Astrocyte (in vitro differentiated cells and primary cell): ENCODE measurements around the gene ANKRD63. TPM values are rescaled to one million over a fixed set of nuclear protein-coding genes. Genes with fewer than 3 reads are reported as not detected.

Source experiments
- DNase-seq: peaks from one replicate; pipeline ENCODE4 v3.0.0-alpha.2; 2010; ENCODE audit warnings: low read depth
- FAIRE-seq: peaks from 2 replicates; lab custom pipeline; 2011; peaks lifted over from hg19 to GRCh38; lab: Jason Lieb, UNC
- H2AFZ ChIP-seq: 2 replicates; pipeline ENCODE4 v1.6.0; 2012; ENCODE audit warnings: low read depth, low read length, inconsistent platforms
- H3K27ac ChIP-seq: 2 replicates; pipeline ENCODE4 v1.5.1; 2011; ENCODE audit warnings: low read depth, low read length, inconsistent platforms
- H3K27me3 ChIP-seq: 2 replicates; pipeline ENCODE4 v1.6.0; 2011; ENCODE audit warnings: low read length, inconsistent platforms; ENCODE audit not compliant: insufficient read depth
- H3K36me3 ChIP-seq: 2 replicates; pipeline ENCODE4 v1.5.1; 2011; ENCODE audit warnings: low read length, inconsistent platforms; ENCODE audit not compliant: insufficient read depth
- H3K4me1 ChIP-seq: 2 replicates; pipeline ENCODE4 v1.5.1; 2011; ENCODE audit warnings: low read length, inconsistent platforms; ENCODE audit not compliant: insufficient read depth
- H3K4me2 ChIP-seq: 2 replicates; pipeline ENCODE4 v1.6.0; 2012; ENCODE audit warnings: low read length, inconsistent platforms
- H3K4me3 ChIP-seq: 2 replicates; pipeline ENCODE4 v1.5.1; 2011; ENCODE audit warnings: low read depth, mild to moderate bottlenecking, low read length, inconsistent platforms; ENCODE audit not compliant: insufficient read depth
- H3K79me2 ChIP-seq: 2 replicates; pipeline ENCODE4 v1.6.0; 2012; ENCODE audit warnings: mild to moderate bottlenecking, low read length, inconsistent platforms; ENCODE audit not compliant: insufficient read depth
- H3K9ac ChIP-seq: 2 replicates; pipeline ENCODE4 v1.6.0; 2012; ENCODE audit warnings: mild to moderate bottlenecking, low read length, inconsistent platforms
- H3K9me3 ChIP-seq: 2 replicates; pipeline ENCODE4 v1.5.1; 2012; ENCODE audit warnings: low read depth, mild to moderate bottlenecking, low read length, inconsistent platforms; ENCODE audit not compliant: insufficient read depth
- H4K20me1 ChIP-seq: 2 replicates; pipeline ENCODE4 v1.6.0; 2012; ENCODE audit warnings: low read length, inconsistent platforms; ENCODE audit not compliant: insufficient read depth
- H3K27ac Mint-ChIP-seq: one replicate; pipeline ENCODE4 v1.8.0; 2021; ENCODE audit warnings: mild to moderate bottlenecking, mixed read lengths; ENCODE audit not compliant: unreplicated experiment
- H3K27me3 Mint-ChIP-seq: one replicate; pipeline ENCODE4 v1.8.0; 2021; ENCODE audit warnings: low read depth, mixed read lengths; ENCODE audit not compliant: unreplicated experiment
- H3K36me3 Mint-ChIP-seq: one replicate; pipeline ENCODE4 v1.8.0; 2021; ENCODE audit warnings: low read depth, mixed read lengths; ENCODE audit not compliant: unreplicated experiment
- H3K4me1 Mint-ChIP-seq: one replicate; pipeline ENCODE4 v1.8.0; 2021; ENCODE audit warnings: low read depth, mixed read lengths; ENCODE audit not compliant: unreplicated experiment
- H3K4me3 Mint-ChIP-seq: one replicate; pipeline ENCODE4 v1.8.0; 2021; ENCODE audit warnings: mild to moderate bottlenecking, moderate library complexity, mixed read lengths; ENCODE audit not compliant: unreplicated experiment
- H3K9me3 Mint-ChIP-seq: one replicate; pipeline ENCODE4 v1.8.0; 2021; ENCODE audit warnings: mild to moderate bottlenecking, mixed read lengths; ENCODE audit not compliant: unreplicated experiment
- EZH2 ChIP-seq: IDR thresholded peaks from 2 replicates; pipeline ENCODE4 v1.6.1; 2012; ENCODE audit warnings: mild to moderate bottlenecking, low read length, inconsistent platforms; ENCODE audit not compliant: insufficient read depth
- total RNA-seq: library from RNA; stranded (reverse); gene quantifications from 2 replicates; pipeline ENCODE4 v1.2.1, GENCODE V29; 2021
- TF ChIP-seq, protein P1 (sequence below): IDR thresholded peaks from 2 replicates; pipeline ENCODE4 v1.5.1; 2011; ENCODE audit warnings: low read depth, mild to moderate bottlenecking, inconsistent platforms, low read length, moderate library complexity; ENCODE audit not compliant: insufficient read depth

ANKRD63 gene
- total RNA-seq, 1 donor from 2014 or later: not detected

DNA sequence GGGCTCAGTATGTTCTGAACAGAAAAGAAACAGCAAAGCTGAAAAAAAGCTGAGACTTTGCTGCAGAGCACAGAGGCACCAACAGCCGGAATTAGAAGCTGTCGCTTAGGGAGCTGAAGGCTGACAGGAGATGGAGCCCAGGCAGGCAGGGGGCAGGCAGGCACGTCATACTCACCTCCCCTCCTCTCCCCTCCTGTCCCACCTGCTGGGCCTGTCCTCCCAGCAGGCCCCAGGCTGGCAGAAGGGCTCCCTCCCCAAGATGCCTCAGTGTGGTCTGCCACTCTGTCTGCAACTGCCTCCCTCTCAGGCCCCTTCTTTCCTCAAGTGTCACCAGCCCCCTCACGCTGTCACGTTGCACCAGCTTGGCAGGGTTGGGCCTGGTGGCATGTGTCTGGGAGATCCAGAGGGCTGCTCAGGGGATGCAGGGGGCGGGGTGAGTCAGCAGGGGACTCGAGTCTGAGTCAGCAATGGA is 3.2 kb upstream of the ANKRD63 start:
- no peak overlapping the region for H3K4me3 ChIP-seq
- no peak overlapping the region for H3K9ac ChIP-seq
- no peaks in the 10 kb centered on the region for H3K9me3 ChIP-seq
- peaks cover 26% of the 10 kb centered on the region for H3K4me1 ChIP-seq
- peaks cover 18% of the 10 kb centered on the region for H3K4me1 Mint-ChIP-seq
- H2AFZ ChIP-seq: no peak overlapping the region
- no peaks in the 10 kb centered on the region for H3K9me3 Mint-ChIP-seq
- peaks cover 30% of the 10 kb centered on the region for H3K27me3 Mint-ChIP-seq
- no peak overlapping the region for H3K27ac Mint-ChIP-seq
- TF ChIP-seq, protein P1, sequence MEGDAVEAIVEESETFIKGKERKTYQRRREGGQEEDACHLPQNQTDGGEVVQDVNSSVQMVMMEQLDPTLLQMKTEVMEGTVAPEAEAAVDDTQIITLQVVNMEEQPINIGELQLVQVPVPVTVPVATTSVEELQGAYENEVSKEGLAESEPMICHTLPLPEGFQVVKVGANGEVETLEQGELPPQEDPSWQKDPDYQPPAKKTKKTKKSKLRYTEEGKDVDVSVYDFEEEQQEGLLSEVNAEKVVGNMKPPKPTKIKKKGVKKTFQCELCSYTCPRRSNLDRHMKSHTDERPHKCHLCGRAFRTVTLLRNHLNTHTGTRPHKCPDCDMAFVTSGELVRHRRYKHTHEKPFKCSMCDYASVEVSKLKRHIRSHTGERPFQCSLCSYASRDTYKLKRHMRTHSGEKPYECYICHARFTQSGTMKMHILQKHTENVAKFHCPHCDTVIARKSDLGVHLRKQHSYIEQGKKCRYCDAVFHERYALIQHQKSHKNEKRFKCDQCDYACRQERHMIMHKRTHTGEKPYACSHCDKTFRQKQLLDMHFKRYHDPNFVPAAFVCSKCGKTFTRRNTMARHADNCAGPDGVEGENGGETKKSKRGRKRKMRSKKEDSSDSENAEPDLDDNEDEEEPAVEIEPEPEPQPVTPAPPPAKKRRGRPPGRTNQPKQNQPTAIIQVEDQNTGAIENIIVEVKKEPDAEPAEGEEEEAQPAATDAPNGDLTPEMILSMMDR: no peak
- TF ChIP-seq EZH2: no peak
- H4K20me1 ChIP-seq: no peaks in the 10 kb centered on the region
- H3K27ac ChIP-seq: no peak overlapping the region
- peaks cover 2% of the 10 kb centered on the region for H3K36me3 Mint-ChIP-seq
- H3K79me2 ChIP-seq: no peaks in the 10 kb centered on the region
- H3K36me3 ChIP-seq: no peaks in the 10 kb centered on the region
- DNase-seq (no peak), FAIRE-seq (no peak)
- H3K4me2 ChIP-seq: peak overlapping the region; percentile 46
- peaks cover 31% of the 10 kb centered on the region for H3K27me3 ChIP-seq
- H3K4me3 Mint-ChIP-seq: no peak overlapping the region

- peaks cover 35% of the 10 kb centered on the region for H3K27me3 Mint-ChIP-seq
- Histone ChIP-seq H4K20me1 (no peaks in the 10 kb centered on the region), H3K27ac (no peak overlapping the region), H3K79me2 (no peaks in the 10 kb centered on the region), H3K4me3 (no peak overlapping the region), H3K4me2 (peak overlapping the region; percentile 46), H3K9me3 (no peaks in the 10 kb centered on the region), H2AFZ (no peak overlapping the region), H3K36me3 (no peaks in the 10 kb centered on the region), H3K4me1 (peaks cover 24% of the 10 kb centered on the region), H3K9ac (no peak overlapping the region), H3K27me3 (peaks cover 36% of the 10 kb centered on the region)
- H3K27ac Mint-ChIP-seq: peak overlapping the region; percentile 53
- H3K9me3 Mint-ChIP-seq: no peaks in the 10 kb centered on the region
- DNase-seq (no peak), FAIRE-seq (no peak)
- TF ChIP-seq, protein P1: no peak
- TF ChIP-seq EZH2: no peak
- H3K36me3 Mint-ChIP-seq: peaks cover 2% of the 10 kb centered on the region
- peak overlapping the region; percentile 25 for H3K4me3 Mint-ChIP-seq
- H3K4me1 Mint-ChIP-seq: peaks cover 18% of the 10 kb centered on the region
Observed at GRCh38 chr15:40285554-40286011, 2.7 kb upstream of the ANKRD63 start.

- TF ChIP-seq, protein P1: no peak
- TF ChIP-seq EZH2: no peak
- H3K27me3 ChIP-seq: peaks cover 38% of the 10 kb centered on the region
Observed at GRCh38 chr15:40285151-40285550, 2.3 kb upstream of the ANKRD63 start.

More at GRCh38 chr15:40285151-40285550, 2.3 kb upstream of the ANKRD63 start:
- peaks cover 2% of the 10 kb centered on the region for H3K36me3 Mint-ChIP-seq
- H3K4me3 Mint-ChIP-seq: peak overlapping the region; percentile 25
- no peak overlapping the region for H2AFZ ChIP-seq
- H3K4me2 ChIP-seq: peak overlapping the region; percentile 46
- peak overlapping the region; percentile 53 for H3K27ac Mint-ChIP-seq
- DNase-seq (no peak), FAIRE-seq (peak; percentile 13)
- no peak overlapping the region for H3K27ac ChIP-seq
- H3K9ac ChIP-seq: no peak overlapping the region
- no peaks in the 10 kb centered on the region for H3K9me3 ChIP-seq
- no peaks in the 10 kb centered on the region for H4K20me1 ChIP-seq
- peaks cover 18% of the 10 kb centered on the region for H3K4me1 Mint-ChIP-seq
- H3K27me3 Mint-ChIP-seq: peaks cover 35% of the 10 kb centered on the region
- H3K4me1 ChIP-seq: peaks cover 24% of the 10 kb centered on the region
- no peak overlapping the region for H3K4me3 ChIP-seq
- H3K9me3 Mint-ChIP-seq: no peaks in the 10 kb centered on the region
- no peaks in the 10 kb centered on the region for H3K36me3 ChIP-seq
- no peaks in the 10 kb centered on the region for H3K79me2 ChIP-seq
